Neuronal stem cell (in vitro differentiated cells): ENCODE measurements around the gene DNAH17.

Experiments used
- DNase-seq: peaks from one replicate; pipeline ENCODE4 v3.0.0-alpha.2; 2013; ENCODE audit warnings: low spot score
- H2AFZ ChIP-seq: one replicate; pipeline ENCODE4 v1.6.1; 2013; ENCODE audit warnings: mild to moderate bottlenecking, low read length, inconsistent platforms
- H2AK5ac ChIP-seq: 2 replicates; pipeline ENCODE4 v1.6.1; 2013; ENCODE audit warnings: low read depth, mild to moderate bottlenecking, inconsistent platforms, low read length, moderate library complexity, mixed read lengths
- H2BK120ac ChIP-seq: 2 replicates; pipeline ENCODE4 v1.6.1; 2013; ENCODE audit warnings: low read depth, mild to moderate bottlenecking, inconsistent platforms, low read length, moderate library complexity, mixed read lengths
- H2BK12ac ChIP-seq: one replicate; pipeline ENCODE4 v1.6.1; 2013; ENCODE audit warnings: low read length, inconsistent platforms
- H2BK15ac ChIP-seq: 2 replicates; pipeline ENCODE4 v1.6.1; 2013; ENCODE audit warnings: mild to moderate bottlenecking, low read length, inconsistent platforms, mixed read lengths
- H2BK5ac ChIP-seq: one replicate; pipeline ENCODE4 v1.6.1; 2013; ENCODE audit warnings: inconsistent platforms, mild to moderate bottlenecking, low read length, moderate library complexity
- H3K14ac ChIP-seq: one replicate; pipeline ENCODE4 v1.6.1; 2013; ENCODE audit warnings: low read length, inconsistent platforms
- H3K18ac ChIP-seq: 2 replicates; pipeline ENCODE4 v1.6.1; 2013; ENCODE audit warnings: low read length, inconsistent platforms
- H3K23ac ChIP-seq: 2 replicates; pipeline ENCODE4 v1.6.1; 2013; ENCODE audit warnings: low read depth, mild to moderate bottlenecking, mixed read lengths, low read length, inconsistent platforms; ENCODE audit not compliant: poor library complexity
- H3K27ac ChIP-seq: replicated peaks from 3 replicates; pipeline ENCODE4 v1.5.1; 2013; ENCODE audit warnings: low read length, inconsistent platforms
- H3K27me3 ChIP-seq, 3 experiments: 2 replicates each; pipeline ENCODE4 v1.6.1; 2013; ENCODE audit warnings: low read length in 3 of 3, mild to moderate bottlenecking in 2 of 3, inconsistent platforms in 1 of 3, low read depth in 1 of 3, mixed read lengths in 1 of 3, moderate library complexity in 1 of 3; ENCODE audit not compliant: control insufficient read depth in 3 of 3, insufficient read depth in 3 of 3
- H3K36me3 ChIP-seq, 2 donors: replicated peaks in 1 of 2; 2 replicates each; pipeline ENCODE4 v1.6.1; 2013; ENCODE audit warnings: low read length in 2 of 2; ENCODE audit not compliant: control insufficient read depth in 2 of 2, insufficient read depth in 2 of 2
- H3K4ac ChIP-seq: 2 replicates; pipeline ENCODE4 v1.6.1; 2013; ENCODE audit warnings: inconsistent platforms, mild to moderate bottlenecking, low read length, moderate library complexity
- H3K4me1 ChIP-seq, 2 donors: 1 replicate in 1 of 2; 2 replicates in 1 of 2; pipeline ENCODE4 v1.6.1; 2013; ENCODE audit warnings: low read length in 2 of 2, low read depth in 1 of 2; ENCODE audit not compliant: control insufficient read depth in 2 of 2, insufficient read depth in 1 of 2
- H3K4me2 ChIP-seq: one replicate; pipeline ENCODE4 v1.6.1; 2013; ENCODE audit warnings: mild to moderate bottlenecking, low read length, inconsistent platforms; ENCODE audit not compliant: insufficient read depth, poor library complexity, severe bottlenecking
- H3K4me3 ChIP-seq, 2 donors: 2 replicates each; pipeline ENCODE4 v1.5.1; 2013; ENCODE audit warnings: low read length in 2 of 2, mild to moderate bottlenecking in 2 of 2, inconsistent platforms in 1 of 2, moderate library complexity in 1 of 2
- H3K79me1 ChIP-seq: one replicate; pipeline ENCODE4 v1.6.1; 2013; ENCODE audit warnings: low read depth, mild to moderate bottlenecking, inconsistent platforms, low read length, moderate library complexity
- H3K9ac ChIP-seq: one replicate; pipeline ENCODE4 v1.6.1; 2013; ENCODE audit warnings: mild to moderate bottlenecking, low read depth, low read length, inconsistent platforms; ENCODE audit not compliant: poor library complexity
- H3K9me3 ChIP-seq, 2 donors: replicated peaks in 1 of 2; 2 replicates each; pipeline versions ENCODE3 to v1.6.1; 2013; ENCODE audit warnings: low read length in 2 of 2, mild to moderate bottlenecking in 2 of 2, inconsistent platforms in 1 of 2, low read depth in 1 of 2, mixed read lengths in 1 of 2, moderate library complexity in 1 of 2; ENCODE audit not compliant: control insufficient read depth in 2 of 2, insufficient read depth in 1 of 2
- H4K8ac ChIP-seq: one replicate; pipeline ENCODE4 v1.6.1; 2013; ENCODE audit warnings: low read depth, mild to moderate bottlenecking, inconsistent platforms, low read length, moderate library complexity
- H4K91ac ChIP-seq: one replicate; pipeline ENCODE4 v1.6.1; 2013; ENCODE audit warnings: low read length, low read depth, mild to moderate bottlenecking, inconsistent platforms; ENCODE audit not compliant: poor library complexity
- WGBS, 2 donors: extraction: QIAGEN DNeasy Blood & Tissue Kit; methylation state at CpG; one replicate each; pipeline ENCODE4 v1.1.7; 2013; ENCODE audit warnings: missing lambda C conversion rate in 2 of 2, mixed read lengths in 1 of 2; ENCODE audit not compliant: insufficient read length in 2 of 2, insufficient replicate concordance in 1 of 2; ENCODE audit errors: extremely low coverage in 2 of 2; 5-methylcytosine and 5-hydroxymethylcytosine counted together

DNAH17 gene

GRCh38 chr17:78448356-78448993 is 128.7 kb downstream of the DNAH17 start:
- H2BK15ac ChIP-seq: no peak overlapping the region
- H3K27me3 ChIP-seq: peaks cover 0 to 8% (median 0%) of the 10 kb centered on the region in 3 experiments
- no peak overlapping the region for H3K18ac ChIP-seq
- peaks cover 0 to 2% of the 10 kb centered on the region in 2 donors for H3K9me3 ChIP-seq
- no peak overlapping the region for H2BK5ac ChIP-seq
- H2BK120ac ChIP-seq: no peak overlapping the region
- no peak overlapping the region for H3K4me3 ChIP-seq
- H3K4me1 ChIP-seq: no peaks in the 10 kb centered on the region
- no peak overlapping the region for H2AFZ ChIP-seq
- H3K79me1 ChIP-seq: no peaks in the 10 kb centered on the region
- no peak overlapping the region for H3K4ac ChIP-seq
- no peak overlapping the region for H3K14ac ChIP-seq
- H3K36me3 ChIP-seq: no peaks in the 10 kb centered on the region
- DNase-seq: no peak
- H3K23ac ChIP-seq: no peak overlapping the region
- no peak overlapping the region for H4K91ac ChIP-seq
- H2AK5ac ChIP-seq: no peak overlapping the region
- no peak overlapping the region for H4K8ac ChIP-seq
- H3K9ac ChIP-seq: no peak overlapping the region
- WGBS, 2 donors: no CpG with 5 or more reads among the region's 5 CpGs
- H2BK12ac ChIP-seq: no peak overlapping the region
- H3K27ac ChIP-seq: no peak overlapping the region
- no peak overlapping the region for H3K4me2 ChIP-seq

- H2AK5ac ChIP-seq: no peak overlapping the region
- no peak overlapping the region for H2BK12ac ChIP-seq
- no CpG with 5 or more reads among the region's 7 CpGs for WGBS, 2 donors
- peaks cover 3 to 4% of the 10 kb centered on the region in 2 donors for H3K4me1 ChIP-seq
- H3K4me2 ChIP-seq: no peak overlapping the region
- no peak overlapping the region for H2BK15ac ChIP-seq
- H3K27me3 ChIP-seq: peaks cover 0 to 6% (median 0%) of the 10 kb centered on the region in 3 experiments
- H3K79me1 ChIP-seq: no peaks in the 10 kb centered on the region
- H3K36me3 ChIP-seq: no peaks in the 10 kb centered on the region
- peaks cover 0 to 2% of the 10 kb centered on the region in 2 donors for H3K9me3 ChIP-seq
- H4K91ac ChIP-seq: no peak overlapping the region
- no peak overlapping the region for H3K18ac ChIP-seq
- no peak overlapping the region for H3K23ac ChIP-seq
- no peak overlapping the region for H3K4ac ChIP-seq
- H2AFZ ChIP-seq: no peak overlapping the region
- no peak overlapping the region for H3K27ac ChIP-seq
- DNase-seq: no peak
- no peak overlapping the region for H3K4me3 ChIP-seq
- H2BK120ac ChIP-seq: no peak overlapping the region
- H3K9ac ChIP-seq: no peak overlapping the region
- H4K8ac ChIP-seq: no peak overlapping the region
- no peak overlapping the region for H2BK5ac ChIP-seq
- H3K14ac ChIP-seq: no peak overlapping the region
Measured at GRCh38 chr17:78446833-78447232, 130.4 kb downstream of the DNAH17 start.

DNA sequence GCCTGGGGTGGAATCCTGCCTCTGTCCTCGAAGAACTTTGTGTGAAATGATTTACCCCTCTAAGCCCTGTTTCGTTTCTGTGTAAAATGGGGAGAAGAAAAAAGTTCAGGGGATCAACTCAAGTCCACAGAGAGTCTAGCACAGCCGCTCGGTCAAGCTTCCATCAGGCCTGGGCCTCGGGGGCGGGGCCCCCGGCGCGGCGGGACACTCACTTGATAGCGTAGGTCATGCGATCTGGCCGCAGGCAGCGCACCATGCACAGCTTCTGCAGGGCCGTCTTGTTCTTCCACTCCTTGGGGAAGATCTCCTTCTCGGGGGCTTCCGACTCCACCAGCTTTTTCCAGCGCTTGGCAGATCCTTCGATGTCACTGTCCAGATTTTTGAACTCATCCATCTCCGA is 132.8 kb downstream of the DNAH17 start:
- H3K4me3 ChIP-seq: no peak overlapping the region
- H3K27me3 ChIP-seq: peaks cover 0 to 4% (median 0%) of the 10 kb centered on the region in 3 experiments
- no peak overlapping the region for H2BK15ac ChIP-seq
- no peak overlapping the region for H2AK5ac ChIP-seq
- peaks cover 3 to 4% of the 10 kb centered on the region in 2 donors for H3K4me1 ChIP-seq
- H2AFZ ChIP-seq: no peak overlapping the region
- H2BK12ac ChIP-seq: no peak overlapping the region
- H2BK5ac ChIP-seq: no peak overlapping the region
- no peak for DNase-seq
- H4K8ac ChIP-seq: no peak overlapping the region
- peak overlapping the region; percentile 31 for H3K14ac ChIP-seq
- H3K4me2 ChIP-seq: no peak overlapping the region
- H2BK120ac ChIP-seq: no peak overlapping the region
- H3K4ac ChIP-seq: no peak overlapping the region
- no CpG with 5 or more reads among the region's 20 CpGs for WGBS, 2 donors
- no peaks in the 10 kb centered on the region for H3K36me3 ChIP-seq
- no peak overlapping the region for H3K9ac ChIP-seq
- no peak overlapping the region for H3K27ac ChIP-seq
- H3K9me3 ChIP-seq: peaks cover 0 to 1% of the 10 kb centered on the region in 2 donors
- peak overlapping the region; percentile 53 for H3K18ac ChIP-seq
- H3K79me1 ChIP-seq: no peaks in the 10 kb centered on the region
- H4K91ac ChIP-seq: no peak overlapping the region
- no peak overlapping the region for H3K23ac ChIP-seq

GRCh38 chr17:78442648-78443218 is 134.5 kb downstream of the DNAH17 start:
- Histone ChIP-seq H3K14ac (peak overlapping the region; percentile 31), H2AK5ac (peak overlapping the region; percentile 70), H3K18ac (peak overlapping the region; percentile 65), H2BK15ac (peak overlapping the region; percentile 67), H3K36me3 (no peaks in the 10 kb centered on the region), H2BK12ac (peak overlapping the region; percentile 73), H3K79me1 (no peaks in the 10 kb centered on the region), H2AFZ (peak overlapping the region; percentile 9), H3K4me1 (peaks cover 3 to 4% of the 10 kb centered on the region in 2 donors), H3K9ac (peak overlapping the region; percentile 80), H2BK5ac (peak overlapping the region; percentile 39), H3K9me3 (no peaks in the 10 kb centered on the region), H4K8ac (no peak overlapping the region), H3K4me2 (no peak overlapping the region), H3K4ac (no peak overlapping the region), H3K4me3 (no peak overlapping the region), H2BK120ac (no peak overlapping the region), H3K27me3 (peaks cover 0 to 4% (median 0%) of the 10 kb centered on the region in 3 experiments), H3K27ac (no peak overlapping the region), H3K23ac (peak overlapping the region; percentile 80), H4K91ac (peak overlapping the region; percentile 79)
- WGBS, 2 donors: no CpG with 5 or more reads among the region's 19 CpGs
- DNase-seq: no peak
